ENCODE measurements around the gene GCDH. TPM values are rescaled to one million over a fixed set of nuclear protein-coding genes. Genes with fewer than 3 reads are reported as not detected.

The GCDH gene
- total RNA-seq, 1 donor from 2014 or later: 20.0 TPM

DNA sequence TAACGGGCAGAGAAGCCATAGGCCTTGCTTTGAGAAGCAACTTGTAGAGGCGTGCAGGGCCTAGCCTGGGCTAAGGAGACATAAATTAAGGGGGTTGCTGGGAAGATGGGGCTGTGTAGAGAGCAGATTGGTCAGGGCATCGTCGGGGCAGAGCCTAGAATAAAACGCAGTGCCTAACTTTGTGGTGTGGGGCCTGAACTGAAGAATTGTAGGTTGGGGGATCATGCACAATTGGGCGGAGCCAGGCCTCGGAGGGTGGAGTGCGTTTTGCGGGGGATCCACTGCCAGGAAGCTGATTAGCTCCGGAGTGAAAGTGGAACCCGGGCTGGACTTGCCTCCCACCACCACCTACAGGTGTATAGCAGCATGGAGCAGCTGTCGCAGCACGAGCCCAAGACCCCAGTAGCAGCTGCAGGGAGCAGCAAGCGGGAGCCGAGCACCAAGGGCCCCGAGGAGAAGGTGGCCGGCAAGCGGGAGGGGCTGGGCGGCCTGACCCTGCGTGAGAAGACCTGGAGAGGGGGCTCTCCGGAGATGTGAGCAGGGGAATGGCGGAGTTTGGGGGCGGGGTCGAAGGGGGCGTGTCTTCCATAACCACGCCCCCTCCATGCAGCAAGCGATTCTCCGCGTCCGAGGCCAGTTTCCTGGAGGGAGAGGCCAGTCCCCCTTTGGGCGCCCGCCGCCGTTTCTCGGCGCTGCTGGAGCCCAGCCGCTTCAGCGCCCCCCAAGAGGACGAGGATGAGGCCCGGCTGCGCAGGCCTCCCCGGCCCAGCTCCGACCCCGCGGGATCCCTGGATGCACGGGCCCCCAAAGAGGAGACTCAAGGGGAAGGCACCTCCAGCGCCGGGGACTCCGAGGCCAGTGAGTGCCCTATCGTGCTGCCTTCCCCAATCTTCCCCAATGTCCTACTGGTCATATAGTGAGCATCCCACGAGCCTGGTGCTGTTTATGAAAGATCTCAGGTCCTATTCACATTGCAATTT is 23.6 kb upstream of the GCDH start:
- Mint-ChIP-seq H3K27me3 (ENCODE audit: unreplicated experiment) (peaks cover 9% of the 10 kb centered on the region), H3K4me1 (ENCODE audit: unreplicated experiment) (peaks cover 4% of the 10 kb centered on the region), H3K36me3 (ENCODE audit: low read depth, unreplicated experiment) (peaks cover 10% of the 10 kb centered on the region), H3K27ac (ENCODE audit: unreplicated experiment) (no peak overlapping the region), H3K4me3 (ENCODE audit: unreplicated experiment) (peak overlapping the region; percentile 87), H3K9me3 (ENCODE audit: unreplicated experiment) (no peaks in the 10 kb centered on the region)
- TF ChIP-seq, protein P1, sequence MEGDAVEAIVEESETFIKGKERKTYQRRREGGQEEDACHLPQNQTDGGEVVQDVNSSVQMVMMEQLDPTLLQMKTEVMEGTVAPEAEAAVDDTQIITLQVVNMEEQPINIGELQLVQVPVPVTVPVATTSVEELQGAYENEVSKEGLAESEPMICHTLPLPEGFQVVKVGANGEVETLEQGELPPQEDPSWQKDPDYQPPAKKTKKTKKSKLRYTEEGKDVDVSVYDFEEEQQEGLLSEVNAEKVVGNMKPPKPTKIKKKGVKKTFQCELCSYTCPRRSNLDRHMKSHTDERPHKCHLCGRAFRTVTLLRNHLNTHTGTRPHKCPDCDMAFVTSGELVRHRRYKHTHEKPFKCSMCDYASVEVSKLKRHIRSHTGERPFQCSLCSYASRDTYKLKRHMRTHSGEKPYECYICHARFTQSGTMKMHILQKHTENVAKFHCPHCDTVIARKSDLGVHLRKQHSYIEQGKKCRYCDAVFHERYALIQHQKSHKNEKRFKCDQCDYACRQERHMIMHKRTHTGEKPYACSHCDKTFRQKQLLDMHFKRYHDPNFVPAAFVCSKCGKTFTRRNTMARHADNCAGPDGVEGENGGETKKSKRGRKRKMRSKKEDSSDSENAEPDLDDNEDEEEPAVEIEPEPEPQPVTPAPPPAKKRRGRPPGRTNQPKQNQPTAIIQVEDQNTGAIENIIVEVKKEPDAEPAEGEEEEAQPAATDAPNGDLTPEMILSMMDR (IDR thresholded peaks at IDR 0.05; ENCODE audit: unreplicated experiment): no peak
- DNase-seq (ENCODE audit: low spot score): peak; percentile 88

DNA sequence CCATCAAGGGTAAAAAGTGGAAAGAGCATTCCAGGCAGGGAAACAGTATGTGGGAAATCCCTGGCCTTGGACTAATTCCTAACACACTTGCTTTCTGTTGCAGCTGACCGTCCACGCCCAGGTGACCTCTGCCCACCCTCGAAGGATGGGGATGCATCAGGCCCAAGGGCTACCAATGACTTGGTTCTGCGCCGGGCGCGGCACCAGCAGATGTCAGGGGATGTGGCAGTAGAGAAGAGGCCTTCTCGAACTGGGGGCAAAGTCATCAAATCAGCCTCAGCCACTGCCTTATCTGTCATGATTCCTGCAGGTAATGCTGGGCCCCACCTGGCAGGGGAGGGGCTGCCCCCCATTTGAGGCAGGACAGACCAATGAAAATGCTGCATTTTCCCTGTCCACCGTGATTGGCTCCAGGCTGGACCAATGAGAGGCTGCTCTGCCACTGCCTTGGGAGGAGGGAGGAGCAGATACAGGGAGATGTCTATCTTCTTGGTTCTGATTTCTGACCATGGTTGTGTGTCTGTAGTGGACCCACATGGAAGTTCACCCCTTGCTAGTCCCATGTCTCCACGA is 22.3 kb upstream of the GCDH start:
- DNase-seq (ENCODE audit: low spot score): no peak
- peaks cover 4% of the 10 kb centered on the region for H3K4me1 Mint-ChIP-seq (ENCODE audit: unreplicated experiment)
- H3K27ac Mint-ChIP-seq (ENCODE audit: unreplicated experiment): peak overlapping the region; percentile 77
- TF ChIP-seq, protein P1 (IDR thresholded peaks at IDR 0.05; ENCODE audit: unreplicated experiment): no peak
- H3K27me3 Mint-ChIP-seq (ENCODE audit: unreplicated experiment): peaks cover 9% of the 10 kb centered on the region
- peak overlapping the region; percentile 81 for H3K4me3 Mint-ChIP-seq (ENCODE audit: unreplicated experiment)
- H3K36me3 Mint-ChIP-seq (ENCODE audit: low read depth, unreplicated experiment): peaks cover 15% of the 10 kb centered on the region
- H3K9me3 Mint-ChIP-seq (ENCODE audit: unreplicated experiment): no peaks in the 10 kb centered on the region

DNA sequence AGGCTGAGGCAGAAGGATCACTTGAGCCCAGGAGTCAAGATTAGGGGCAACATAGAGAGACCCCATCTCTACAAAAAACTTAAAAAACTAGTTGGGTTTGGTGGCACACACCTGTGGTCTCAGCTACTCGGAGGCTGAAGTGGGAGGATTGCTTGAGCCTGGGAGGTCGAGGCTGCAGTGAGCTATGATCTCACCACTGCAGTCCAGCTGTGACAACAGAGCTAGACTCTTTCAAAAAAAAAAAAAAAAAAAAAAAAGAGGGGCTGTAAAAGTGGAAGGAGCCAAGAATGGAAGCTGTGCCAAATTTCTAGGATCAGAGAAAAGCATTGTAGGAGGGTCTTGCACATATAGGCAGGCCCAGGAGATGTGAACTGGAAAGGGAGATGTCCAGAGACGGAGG is 19.3 kb upstream of the GCDH start:
- Mint-ChIP-seq H3K36me3 (ENCODE audit: low read depth, unreplicated experiment) (peaks cover 15% of the 10 kb centered on the region), H3K9me3 (ENCODE audit: unreplicated experiment) (no peaks in the 10 kb centered on the region), H3K27me3 (ENCODE audit: unreplicated experiment) (peaks cover 8% of the 10 kb centered on the region), H3K4me3 (ENCODE audit: unreplicated experiment) (peak overlapping the region; percentile 63), H3K27ac (ENCODE audit: unreplicated experiment) (no peak overlapping the region), H3K4me1 (ENCODE audit: unreplicated experiment) (peaks cover 4% of the 10 kb centered on the region)
- DNase-seq (ENCODE audit: low spot score): no peak
- TF ChIP-seq, protein P1 (IDR thresholded peaks at IDR 0.05; ENCODE audit: unreplicated experiment): no peak

DNA sequence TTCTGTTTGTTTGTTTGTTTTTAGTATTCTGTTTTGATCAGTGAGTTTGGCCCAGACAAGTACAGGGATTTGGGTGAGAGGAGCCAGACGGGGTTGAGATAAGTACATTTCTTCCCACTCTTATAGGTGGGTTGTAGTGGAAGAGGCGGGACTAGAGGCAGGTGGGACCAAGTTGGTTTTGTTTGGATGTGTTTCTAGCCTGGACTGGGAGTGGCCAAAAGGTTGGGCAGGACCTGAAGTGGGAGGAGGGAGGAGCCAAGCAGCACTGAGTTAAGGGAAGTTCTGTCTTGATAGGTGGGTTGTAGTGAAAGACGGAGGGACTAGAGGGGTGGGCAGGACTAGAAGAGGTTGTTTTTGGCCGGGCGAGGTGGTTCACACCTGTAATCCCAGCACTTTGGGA is 18.7 kb upstream of the GCDH start:
- DNase-seq (ENCODE audit: low spot score): no peak
- H3K36me3 Mint-ChIP-seq (ENCODE audit: low read depth, unreplicated experiment): peaks cover 15% of the 10 kb centered on the region
- H3K4me3 Mint-ChIP-seq (ENCODE audit: unreplicated experiment): peak overlapping the region; percentile 63
- H3K9me3 Mint-ChIP-seq (ENCODE audit: unreplicated experiment): no peaks in the 10 kb centered on the region
- H3K4me1 Mint-ChIP-seq (ENCODE audit: unreplicated experiment): peaks cover under 1% of the 10 kb centered on the region
- TF ChIP-seq, protein P1 (IDR thresholded peaks at IDR 0.05; ENCODE audit: unreplicated experiment): no peak
- H3K27me3 Mint-ChIP-seq (ENCODE audit: unreplicated experiment): peaks cover 6% of the 10 kb centered on the region
- peak overlapping the region; percentile 45 for H3K27ac Mint-ChIP-seq (ENCODE audit: unreplicated experiment)

Measured in endothelial cell (in vitro differentiated cells).